OCI-LY7 (cell line): ENCODE measurements around the gene PCBP3.

Experiments used
- CTCF ChIP-seq: fragments of 200-600 bp; sonication (generic); conservative IDR thresholded peaks from 2 replicates; pipeline ENCODE4 v1.5.1; 2014; ENCODE audit warnings: mild to moderate bottlenecking, antibody characterized with exemption, low read length, moderate library complexity, mixed read lengths
- EZH2phosphoT487 ChIP-seq: fragments of 200-600 bp; sonication (generic); IDR thresholded peaks from 2 replicates; pipeline ENCODE4 v1.6.1; 2018; ENCODE audit warnings: low read depth, borderline replicate concordance, mild to moderate bottlenecking, mixed run types, antibody characterized with exemption, low read length, moderate library complexity, mixed read lengths

- TF ChIP-seq CTCF (no peak), EZH2phosphoT487 (no peak)
Observed at GRCh38 chr21:45867671-45868081, 224.2 kb downstream of the PCBP3 start.
